Skeletal muscle tissue (tissue), 4 donors: ENCODE measurements around the gene INPP5J. TPM values are rescaled to one million over a fixed set of nuclear protein-coding genes. Genes with fewer than 3 reads are reported as not detected.

Source experiments
- H3K27ac ChIP-seq: one replicate; pipeline ENCODE4 v1.7.0; 2013; ENCODE audit warnings: mild to moderate bottlenecking, low read depth, low read length, inconsistent platforms
- H3K27me3 ChIP-seq, 3 donors: one replicate each; pipeline ENCODE4 v1.7.0; 2013; ENCODE audit warnings: low read length in 3 of 3; ENCODE audit not compliant: control insufficient read depth in 3 of 3, insufficient read depth in 3 of 3
- H3K36me3 ChIP-seq, 3 donors: one replicate each; pipeline ENCODE4 v1.7.0; 2013; ENCODE audit warnings: low read length in 3 of 3; ENCODE audit not compliant: control insufficient read depth in 3 of 3, insufficient read depth in 3 of 3
- H3K4me1 ChIP-seq, 3 donors: one replicate each; pipeline ENCODE4 v1.7.0; 2013; ENCODE audit warnings: low read length in 3 of 3, mild to moderate bottlenecking in 3 of 3; ENCODE audit not compliant: control insufficient read depth in 3 of 3, insufficient read depth in 3 of 3
- H3K4me3 ChIP-seq, 3 donors: one replicate each; pipeline ENCODE4 v1.7.0; 2013; ENCODE audit warnings: low read length in 3 of 3
- H3K9ac ChIP-seq, 3 donors: one replicate each; pipeline ENCODE4 v1.7.0; 2013; ENCODE audit warnings: low read length in 3 of 3, mild to moderate bottlenecking in 3 of 3, moderate library complexity in 2 of 3, low read depth in 1 of 3
- H3K9me3 ChIP-seq, 3 donors: one replicate each; pipeline ENCODE4 v1.7.0; 2013; ENCODE audit warnings: low read length in 3 of 3; ENCODE audit not compliant: control insufficient read depth in 3 of 3
- total RNA-seq: library from RNA; depleted of rRNA; stranded (reverse); fragments of >200 nt; gene quantifications from one replicate; pipeline ENCODE4 v1.2.3, GENCODE V29; 2014
- donor health status: Osteomylitis.

INPP5J gene
- total RNA-seq, 1 donor from 2014 or later: not detected

DNA sequence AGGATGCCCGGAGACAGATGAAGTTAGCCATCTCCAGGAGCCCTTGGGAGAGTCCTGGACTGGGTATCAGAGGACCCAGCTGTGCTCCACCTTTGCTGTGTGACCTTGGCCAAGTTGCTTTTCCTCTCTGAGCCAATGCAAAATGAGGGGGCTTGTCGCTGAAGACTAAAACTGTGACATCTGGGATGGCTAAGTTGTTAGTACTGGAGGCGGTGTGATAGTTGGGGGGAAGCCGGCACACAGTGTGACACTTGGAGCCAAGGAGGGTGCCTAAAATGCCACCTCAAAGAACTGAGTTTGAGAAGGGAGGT, 481 bp downstream of the INPP5J start:
- H3K9ac ChIP-seq: peak overlapping the region in 2 of 3 donors; percentile 61 to 86
- no peaks in the 10 kb centered on the region for H3K27me3 ChIP-seq
- H3K4me1 ChIP-seq: peaks cover 22 to 37% (median 35%) of the 10 kb centered on the region in 3 donors
- H3K36me3 ChIP-seq: no peaks in the 10 kb centered on the region
- no peak overlapping the region for H3K27ac ChIP-seq
- peak overlapping the region; percentile 9 to 79 (median 53) for H3K4me3 ChIP-seq
- no peaks in the 10 kb centered on the region for H3K9me3 ChIP-seq

DNA sequence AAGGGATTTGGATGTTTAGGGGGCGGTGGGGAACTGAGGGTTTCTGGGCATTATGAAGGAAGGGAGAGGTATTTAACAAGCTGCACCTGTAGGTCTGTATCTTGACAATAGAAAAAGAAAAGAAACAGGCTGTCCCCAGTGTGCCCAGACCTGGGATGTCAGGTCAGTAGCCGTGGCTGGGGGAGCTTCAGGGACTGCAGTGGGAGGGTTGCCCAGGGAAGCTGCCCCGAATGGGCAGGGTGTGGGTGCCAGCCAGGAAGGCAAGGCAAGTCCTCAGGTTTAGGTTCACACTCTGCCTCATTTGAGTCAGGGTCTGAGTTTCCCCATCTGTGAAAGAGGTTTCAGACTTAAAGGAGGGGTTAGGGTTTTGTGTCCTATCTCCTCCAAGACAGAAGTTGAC, 1.5 kb downstream of the INPP5J start:
- H3K4me3 ChIP-seq: no peak overlapping the region
- peak overlapping the region in 1 of 3 donors; percentile 8 for H3K9ac ChIP-seq
- H3K27me3 ChIP-seq: no peaks in the 10 kb centered on the region
- H3K9me3 ChIP-seq: no peaks in the 10 kb centered on the region
- H3K27ac ChIP-seq: no peak overlapping the region
- H3K4me1 ChIP-seq: peaks cover 17 to 28% (median 27%) of the 10 kb centered on the region in 3 donors
- H3K36me3 ChIP-seq: peaks cover 0 to 2% (median 0%) of the 10 kb centered on the region in 3 donors

DNA sequence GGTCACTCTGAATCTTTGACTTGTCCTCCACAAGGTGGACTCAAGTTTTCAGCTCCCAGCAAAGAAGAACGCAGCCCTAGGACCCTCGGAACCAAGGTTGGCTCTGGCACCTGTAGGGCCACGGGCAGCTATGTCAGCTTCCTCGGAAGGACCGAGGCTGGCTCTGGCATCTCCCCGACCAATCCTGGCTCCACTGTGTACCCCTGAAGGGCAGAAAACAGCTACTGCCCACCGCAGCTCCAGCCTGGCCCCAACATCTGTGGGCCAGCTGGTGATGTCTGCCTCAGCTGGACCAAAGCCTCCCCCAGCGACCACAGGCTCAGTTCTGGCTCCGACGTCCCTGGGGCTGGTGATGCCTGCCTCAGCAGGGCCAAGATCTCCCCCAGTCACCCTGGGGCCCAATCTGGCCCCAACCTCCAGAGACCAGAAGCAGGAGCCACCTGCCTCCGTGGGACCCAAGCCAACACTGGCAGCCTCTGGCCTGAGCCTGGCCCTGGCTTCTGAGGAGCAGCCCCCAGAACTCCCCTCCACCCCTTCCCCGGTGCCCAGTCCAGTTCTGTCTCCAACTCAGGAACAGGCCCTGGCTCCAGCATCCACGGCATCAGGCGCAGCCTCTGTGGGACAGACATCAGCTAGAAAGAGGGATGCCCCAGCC, 2.2 kb downstream of the INPP5J start:
- peaks cover 0 to 2% (median 0%) of the 10 kb centered on the region in 3 donors for H3K36me3 ChIP-seq
- H3K27ac ChIP-seq: no peak overlapping the region
- H3K4me3 ChIP-seq: no peak overlapping the region
- H3K27me3 ChIP-seq: no peaks in the 10 kb centered on the region
- H3K4me1 ChIP-seq: peaks cover 13 to 25% (median 22%) of the 10 kb centered on the region in 3 donors
- H3K9ac ChIP-seq: no peak overlapping the region
- H3K9me3 ChIP-seq: no peaks in the 10 kb centered on the region

DNA sequence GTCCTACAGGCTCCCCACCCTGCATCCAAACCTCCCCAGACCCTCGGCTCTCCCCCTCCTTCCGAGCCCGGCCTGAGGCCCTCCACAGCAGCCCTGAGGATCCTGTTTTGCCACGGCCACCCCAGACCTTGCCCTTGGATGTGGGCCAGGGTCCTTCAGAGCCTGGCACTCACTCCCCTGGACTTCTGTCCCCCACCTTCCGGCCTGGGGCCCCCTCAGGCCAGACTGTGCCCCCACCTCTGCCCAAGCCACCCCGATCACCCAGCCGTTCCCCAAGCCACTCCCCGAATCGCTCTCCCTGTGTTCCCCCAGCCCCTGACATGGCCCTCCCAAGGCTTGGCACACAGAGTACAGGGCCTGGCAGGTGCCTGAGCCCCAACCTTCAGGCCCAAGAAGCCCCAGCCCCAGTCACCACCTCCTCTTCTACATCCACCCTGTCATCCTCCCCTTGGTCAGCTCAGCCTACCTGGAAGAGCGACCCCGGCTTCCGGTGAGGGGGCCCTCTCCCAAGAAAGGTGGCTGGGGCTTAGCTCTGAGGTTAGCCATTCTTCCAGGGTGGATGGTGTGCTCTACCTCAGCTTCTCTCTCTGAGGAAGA, 2.9 kb downstream of the INPP5J start:
- no peaks in the 10 kb centered on the region for H3K27me3 ChIP-seq
- H3K9me3 ChIP-seq: no peaks in the 10 kb centered on the region
- H3K4me3 ChIP-seq: no peak overlapping the region
- H3K4me1 ChIP-seq: peaks cover 13 to 25% (median 22%) of the 10 kb centered on the region in 3 donors
- H3K36me3 ChIP-seq: peaks cover 0 to 2% (median 0%) of the 10 kb centered on the region in 3 donors
- no peak overlapping the region for H3K27ac ChIP-seq
- no peak overlapping the region for H3K9ac ChIP-seq

DNA sequence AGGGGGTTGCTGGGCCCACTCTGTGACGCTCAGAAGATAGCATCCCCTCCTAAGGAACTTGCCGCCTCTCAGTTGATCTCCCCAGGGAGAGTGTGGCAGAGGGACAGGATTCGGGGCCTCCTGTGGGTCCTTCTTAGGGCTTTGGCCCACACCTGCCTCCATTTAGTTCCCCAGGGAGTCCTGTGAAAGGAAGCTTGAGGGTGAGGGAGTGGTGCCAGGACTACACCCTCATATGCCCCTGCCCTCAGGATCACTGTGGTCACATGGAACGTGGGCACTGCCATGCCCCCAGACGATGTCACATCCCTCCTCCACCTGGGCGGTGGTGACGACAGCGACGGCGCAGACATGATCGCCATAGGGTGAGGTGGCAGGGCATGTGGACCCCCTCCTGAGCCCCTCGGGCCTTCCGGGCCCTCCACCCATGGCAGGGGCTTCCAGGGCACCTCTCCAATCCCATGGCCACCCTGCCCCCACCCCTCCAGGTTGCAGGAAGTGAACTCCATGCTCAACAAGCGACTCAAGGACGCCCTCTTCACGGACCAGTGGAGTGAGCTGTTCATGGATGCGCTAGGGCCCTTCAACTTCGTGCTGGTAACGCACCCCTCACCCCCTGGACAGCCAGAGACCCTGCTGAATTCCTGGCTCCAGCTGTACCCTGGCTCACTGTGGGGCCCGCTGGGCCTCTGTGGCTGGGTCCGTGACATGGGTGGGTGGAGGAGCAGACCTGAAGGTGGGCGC, 3.5 kb downstream of the INPP5J start:
- H3K4me1 ChIP-seq: peaks cover 13 to 25% (median 22%) of the 10 kb centered on the region in 3 donors
- no peaks in the 10 kb centered on the region for H3K27me3 ChIP-seq
- H3K4me3 ChIP-seq: no peak overlapping the region
- no peak overlapping the region for H3K27ac ChIP-seq
- H3K36me3 ChIP-seq: peaks cover 0 to 4% (median 0%) of the 10 kb centered on the region in 3 donors
- H3K9me3 ChIP-seq: no peaks in the 10 kb centered on the region
- no peak overlapping the region for H3K9ac ChIP-seq

DNA sequence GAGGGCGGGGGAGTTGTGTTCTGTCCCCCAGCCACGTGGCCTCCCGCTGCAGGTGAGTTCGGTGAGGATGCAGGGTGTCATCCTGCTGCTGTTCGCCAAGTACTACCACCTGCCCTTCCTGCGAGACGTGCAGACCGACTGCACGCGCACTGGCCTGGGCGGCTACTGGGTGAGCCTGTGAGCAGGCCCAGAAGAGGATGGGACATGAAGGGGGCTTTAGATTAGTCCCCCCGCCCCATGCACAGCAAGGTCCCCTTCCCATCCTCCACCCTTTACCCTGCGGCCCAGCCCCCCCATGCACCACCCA, 4.1 kb downstream of the INPP5J start:
- H3K36me3 ChIP-seq: peaks cover 0 to 4% (median 0%) of the 10 kb centered on the region in 3 donors
- H3K4me3 ChIP-seq: no peak overlapping the region
- peaks cover 13 to 20% (median 18%) of the 10 kb centered on the region in 3 donors for H3K4me1 ChIP-seq
- no peaks in the 10 kb centered on the region for H3K27me3 ChIP-seq
- no peak overlapping the region for H3K27ac ChIP-seq
- no peak overlapping the region for H3K9ac ChIP-seq
- H3K9me3 ChIP-seq: no peaks in the 10 kb centered on the region

DNA sequence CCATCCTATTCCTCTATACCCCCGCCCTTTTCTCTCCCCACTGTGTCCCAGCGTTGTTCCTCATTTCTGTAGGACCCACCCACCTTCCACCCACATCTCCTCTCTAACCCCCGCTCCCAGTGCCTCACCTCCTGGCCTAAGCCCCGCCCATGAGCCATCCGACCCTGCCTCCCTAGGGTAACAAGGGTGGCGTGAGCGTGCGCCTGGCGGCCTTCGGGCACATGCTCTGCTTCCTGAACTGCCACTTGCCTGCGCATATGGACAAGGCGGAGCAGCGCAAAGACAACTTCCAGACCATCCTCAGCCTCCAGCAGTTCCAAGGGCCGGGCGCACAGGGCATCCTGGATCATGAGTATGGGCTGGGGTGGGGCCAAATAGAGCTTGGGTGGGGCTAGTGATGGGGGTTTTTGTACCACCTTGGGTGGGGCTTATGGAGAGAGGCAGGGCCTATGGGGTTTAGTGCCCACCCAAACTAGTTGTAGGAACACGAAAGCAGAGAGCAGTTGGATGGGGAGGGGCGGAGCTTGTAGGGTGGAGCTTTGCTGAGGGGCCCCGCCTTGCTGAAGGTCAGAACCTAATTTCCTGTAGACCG, 4.5 kb downstream of the INPP5J start:
- Histone ChIP-seq H3K4me1 (peaks cover 9 to 16% (median 14%) of the 10 kb centered on the region in 3 donors), H3K27ac (no peak overlapping the region), H3K27me3 (no peaks in the 10 kb centered on the region), H3K4me3 (no peak overlapping the region), H3K36me3 (peaks cover 0 to 4% (median 0%) of the 10 kb centered on the region in 3 donors), H3K9me3 (no peaks in the 10 kb centered on the region), H3K9ac (no peak overlapping the region)

DNA sequence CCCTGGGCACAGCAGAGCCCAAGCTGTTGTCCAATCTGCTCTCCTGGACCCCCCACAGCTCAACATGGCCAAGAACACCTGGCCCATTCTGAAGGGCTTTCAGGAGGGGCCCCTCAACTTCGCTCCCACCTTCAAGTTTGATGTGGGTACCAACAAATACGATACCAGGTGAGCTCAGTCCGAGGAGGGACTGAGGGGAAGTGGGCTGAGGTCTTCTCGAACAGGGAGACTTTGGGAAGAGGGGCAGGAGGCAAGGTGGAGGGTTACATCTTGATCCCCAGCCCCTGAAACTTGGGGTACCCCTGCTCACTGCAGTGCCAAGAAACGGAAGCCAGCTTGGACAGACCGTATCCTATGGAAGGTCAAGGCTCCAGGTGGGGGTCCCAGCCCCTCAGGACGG, 5.4 kb downstream of the INPP5J start:
- no peaks in the 10 kb centered on the region for H3K9me3 ChIP-seq
- H3K27me3 ChIP-seq: no peaks in the 10 kb centered on the region
- H3K36me3 ChIP-seq: peaks cover 0 to 4% (median 0%) of the 10 kb centered on the region in 3 donors

DNA sequence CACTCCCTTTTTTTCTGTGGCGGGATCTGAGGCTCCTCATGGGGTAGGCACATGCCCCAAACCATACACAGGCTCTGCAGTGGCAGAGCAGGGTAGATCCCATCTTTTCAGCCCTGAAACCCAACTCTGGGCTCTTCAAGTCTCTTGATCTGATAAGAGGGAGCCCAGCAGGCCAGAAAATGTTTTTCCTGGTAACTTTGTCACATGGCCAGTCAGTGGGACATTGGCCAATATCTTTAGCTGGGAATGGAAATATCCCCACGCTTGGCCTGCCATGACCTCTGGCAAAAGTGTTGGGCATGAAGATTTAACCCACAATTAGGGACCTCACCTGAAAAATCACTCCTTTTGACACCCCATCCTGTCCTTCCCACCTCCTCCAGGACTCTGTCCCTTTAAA, 8.1 kb downstream of the INPP5J start:
- Histone ChIP-seq H3K4me3 (no peak overlapping the region), H3K27ac (no peak overlapping the region), H3K4me1 (no peaks in the 10 kb centered on the region), H3K9me3 (no peaks in the 10 kb centered on the region), H3K36me3 (peaks cover 0 to 4% (median 0%) of the 10 kb centered on the region in 3 donors), H3K27me3 (no peaks in the 10 kb centered on the region), H3K9ac (no peak overlapping the region)

More for the DNA sequence above, 5.4 kb downstream of the INPP5J start:
- Histone ChIP-seq H3K27ac (no peak overlapping the region), H3K4me1 (peaks cover under 1 to 7% (median 5%) of the 10 kb centered on the region in 3 donors), H3K4me3 (no peak overlapping the region), H3K9ac (no peak overlapping the region)

DNA sequence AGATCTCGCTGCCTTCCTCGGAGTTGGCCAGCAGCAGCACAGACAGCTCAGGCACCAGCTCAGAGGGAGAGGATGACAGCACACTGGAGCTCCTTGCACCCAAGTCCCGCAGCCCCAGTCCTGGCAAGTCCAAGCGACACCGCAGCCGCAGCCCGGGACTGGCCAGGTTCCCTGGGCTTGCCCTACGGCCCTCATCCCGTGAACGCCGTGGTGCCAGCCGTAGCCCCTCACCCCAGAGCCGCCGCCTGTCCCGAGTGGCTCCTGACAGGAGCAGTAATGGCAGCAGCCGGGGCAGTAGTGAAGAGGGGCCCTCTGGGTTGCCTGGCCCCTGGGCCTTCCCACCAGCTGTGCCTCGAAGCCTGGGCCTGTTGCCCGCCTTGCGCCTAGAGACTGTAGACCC, 11.1 kb downstream of the INPP5J start:
- H3K27me3 ChIP-seq: peaks cover 7 to 19% (median 8%) of the 10 kb centered on the region in 3 donors
- H3K4me3 ChIP-seq: no peak overlapping the region
- no peaks in the 10 kb centered on the region for H3K4me1 ChIP-seq
- no peaks in the 10 kb centered on the region for H3K9me3 ChIP-seq
- H3K36me3 ChIP-seq: peaks cover 0 to 2% (median 0%) of the 10 kb centered on the region in 3 donors
- no peak overlapping the region for H3K27ac ChIP-seq
- no peak overlapping the region for H3K9ac ChIP-seq
